CD4-positive, alpha-beta T cell treated with Interleukin-17A for 4 hours (primary cell): ENCODE results near the gene ACOT7.

Source experiments
- DNase-seq: peaks from one replicate; pipeline ENCODE4 v3.0.0-alpha.2; 2020; ENCODE audit warnings: mixed read lengths

The ACOT7 gene

DNA sequence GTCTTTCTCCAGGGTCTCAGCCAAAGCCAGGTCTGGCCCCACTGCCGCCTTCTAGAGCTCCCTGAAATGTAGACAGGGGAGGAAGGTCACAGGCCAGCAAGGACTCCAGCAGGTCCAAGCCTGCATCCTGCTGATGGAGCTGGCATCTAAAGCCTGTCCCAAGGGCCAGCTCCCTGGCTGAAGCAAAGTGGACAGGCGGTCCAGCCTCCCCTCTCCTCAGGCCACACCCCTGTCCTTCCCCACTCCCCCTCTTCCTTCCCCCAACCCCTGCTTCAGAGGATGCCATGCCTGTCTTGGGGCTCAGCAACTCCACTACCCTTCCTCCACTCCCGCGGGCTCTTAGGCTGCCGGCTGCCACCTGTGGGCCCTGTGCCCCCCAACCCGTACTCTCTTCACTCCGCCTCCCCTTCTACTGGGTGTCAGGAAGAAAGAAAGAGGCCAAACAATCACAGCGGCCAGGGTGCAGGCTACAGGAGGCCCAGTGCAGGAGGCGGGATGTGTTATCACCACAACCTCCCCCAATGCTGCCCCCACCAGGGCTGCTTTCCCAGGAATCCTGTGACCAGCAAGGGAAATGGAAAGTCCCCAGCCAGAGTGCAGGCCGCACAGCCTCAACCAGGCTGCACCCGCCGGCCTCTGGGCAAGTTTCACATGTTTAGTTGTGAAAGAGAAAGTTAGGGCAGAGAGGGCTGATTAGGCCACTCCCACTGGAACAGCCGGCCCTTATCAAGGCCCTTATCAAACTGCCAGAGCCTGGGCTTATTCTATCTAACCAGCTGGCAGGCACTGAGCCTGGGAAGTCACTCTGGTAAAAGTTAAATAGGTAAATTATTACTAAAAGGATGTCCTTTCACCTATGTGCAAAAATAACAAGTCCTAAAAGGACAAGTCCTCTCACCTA, 34.1 kb downstream of the ACOT7 start:
- peak; percentile 60 for DNase-seq

DNA sequence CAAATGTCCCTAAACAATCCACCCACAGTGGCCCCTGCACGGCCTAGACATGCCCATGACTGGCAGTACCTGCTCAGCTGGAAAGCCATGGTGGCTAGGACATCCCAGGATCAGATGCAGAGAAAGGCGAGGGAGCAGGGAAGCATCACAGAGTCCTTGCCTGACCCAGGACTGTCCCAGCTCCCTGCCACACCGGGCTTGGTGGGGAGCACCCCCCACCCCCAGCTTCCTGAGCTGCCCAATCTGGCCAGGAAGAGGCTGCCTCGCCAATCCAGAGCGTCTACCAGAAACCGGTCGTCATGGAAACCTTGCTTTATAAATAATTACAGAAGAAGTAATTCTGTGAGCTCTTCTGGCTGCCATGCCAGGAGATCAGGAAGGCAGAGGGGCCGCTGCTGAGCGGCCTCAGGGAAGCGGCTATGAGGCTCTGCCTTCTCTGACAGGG, 34.8 kb downstream of the ACOT7 start:
- DNase-seq: peak; percentile 51

DNA sequence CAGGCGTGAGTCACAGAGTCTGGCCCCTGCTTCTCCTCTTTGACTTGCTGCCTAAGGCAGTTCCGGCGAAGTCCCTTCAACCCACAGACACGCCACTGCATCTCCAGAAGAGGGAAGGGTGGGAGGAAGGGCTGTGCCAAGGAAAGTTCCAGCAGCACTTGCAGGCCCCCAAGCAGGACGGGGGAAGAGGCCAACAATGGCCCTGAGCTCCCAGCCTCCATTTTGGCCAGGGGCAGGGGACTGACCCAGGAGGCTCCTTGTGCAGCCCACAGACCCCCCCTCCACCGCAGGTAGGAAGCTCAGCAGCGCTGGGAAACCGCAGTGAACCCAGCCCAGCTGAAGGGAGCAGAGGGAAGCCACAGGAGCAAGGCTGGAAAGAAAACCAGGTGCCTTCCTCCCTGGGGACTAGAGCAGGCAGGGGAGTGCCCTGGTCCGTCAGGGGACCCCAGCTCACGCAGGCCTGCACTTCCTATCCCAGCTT, 35.4 kb downstream of the ACOT7 start:
- DNase-seq: peak; percentile 21

DNA sequence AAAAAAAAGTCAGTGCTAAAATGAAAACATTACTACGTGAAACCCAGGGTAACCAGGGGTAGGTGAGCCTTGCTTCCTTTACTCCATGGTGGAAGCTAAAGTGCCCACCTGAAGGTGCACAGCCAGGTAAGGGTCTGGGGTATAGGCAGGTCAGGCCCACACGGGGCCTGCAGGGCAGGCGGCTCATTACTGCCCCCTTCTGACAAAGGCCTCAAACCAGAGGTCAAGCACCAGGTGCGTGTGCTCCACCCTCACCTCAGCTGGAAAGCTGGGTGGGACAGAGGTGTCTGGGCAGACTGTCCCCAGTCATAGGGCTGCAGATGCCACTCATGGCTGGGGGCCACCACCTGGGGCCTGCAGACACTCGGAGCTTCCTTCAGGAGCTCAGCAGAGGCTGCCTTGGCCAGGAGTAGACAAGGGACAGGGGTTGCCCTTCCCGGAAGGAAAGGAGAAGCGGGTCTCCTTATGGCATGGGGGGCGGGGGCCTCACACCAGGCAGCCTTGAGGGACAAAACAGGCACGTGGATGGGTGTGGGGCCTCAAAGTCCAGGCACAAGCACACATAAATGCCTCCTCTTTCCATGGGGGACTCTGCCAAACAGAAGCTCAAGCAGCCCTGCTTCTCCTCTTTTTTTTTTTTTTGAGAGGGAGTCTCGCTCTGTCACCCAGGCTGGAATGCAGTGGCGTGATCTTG, 36.2 kb downstream of the ACOT7 start:
- DNase-seq: no peak

DNA sequence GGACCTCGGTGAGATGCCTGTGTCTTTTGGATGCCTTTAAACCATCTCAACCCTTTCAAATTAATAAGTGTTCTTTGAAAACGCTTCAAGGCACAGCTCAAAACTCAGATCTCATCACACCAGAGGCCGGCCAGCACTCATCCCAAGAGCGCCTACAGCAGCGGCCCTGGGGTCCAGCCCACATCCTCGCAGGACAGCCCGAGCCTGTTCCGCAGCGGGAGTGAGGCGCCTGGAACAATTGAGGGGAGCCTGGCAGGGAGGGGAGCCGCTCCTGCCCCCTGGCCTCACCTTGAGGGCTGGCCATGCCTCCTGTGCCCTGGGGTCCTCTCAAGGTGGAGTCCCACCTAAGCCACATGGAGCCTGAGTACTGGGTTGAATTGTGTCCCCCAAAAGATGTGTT, 37.9 kb downstream of the ACOT7 start:
- no peak for DNase-seq

DNA sequence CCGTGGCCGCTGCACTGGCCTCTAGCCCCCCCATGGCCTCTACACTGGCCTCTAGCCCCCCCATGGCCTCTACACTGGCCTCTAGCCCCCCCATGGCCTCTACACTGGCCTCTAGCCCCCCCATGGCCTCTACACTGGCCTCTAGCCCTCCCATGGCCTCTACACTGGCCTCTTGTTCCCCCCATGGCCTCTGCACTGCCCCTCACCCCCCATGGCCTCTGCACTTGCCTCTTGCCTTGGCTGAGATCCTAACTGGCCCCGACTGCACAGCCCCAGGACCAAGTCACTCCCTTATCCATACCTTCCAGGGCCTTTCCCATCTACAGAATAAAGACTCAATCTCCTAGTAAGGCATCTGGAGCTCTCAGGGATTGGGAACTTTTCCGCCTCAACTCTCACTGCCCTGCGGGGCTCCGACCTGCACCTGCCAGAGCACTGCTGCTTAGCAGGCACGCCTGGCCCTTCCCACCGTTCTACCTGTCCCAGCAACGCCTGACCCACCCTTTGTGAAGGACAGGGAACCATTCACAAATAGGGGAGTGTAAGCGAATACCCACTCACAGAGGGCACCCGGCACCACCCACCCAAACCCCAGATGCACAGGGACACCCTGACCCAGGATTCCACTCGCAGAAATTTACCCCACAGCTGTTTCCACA, 38.8 kb downstream of the ACOT7 start:
- DNase-seq: no peak

DNA sequence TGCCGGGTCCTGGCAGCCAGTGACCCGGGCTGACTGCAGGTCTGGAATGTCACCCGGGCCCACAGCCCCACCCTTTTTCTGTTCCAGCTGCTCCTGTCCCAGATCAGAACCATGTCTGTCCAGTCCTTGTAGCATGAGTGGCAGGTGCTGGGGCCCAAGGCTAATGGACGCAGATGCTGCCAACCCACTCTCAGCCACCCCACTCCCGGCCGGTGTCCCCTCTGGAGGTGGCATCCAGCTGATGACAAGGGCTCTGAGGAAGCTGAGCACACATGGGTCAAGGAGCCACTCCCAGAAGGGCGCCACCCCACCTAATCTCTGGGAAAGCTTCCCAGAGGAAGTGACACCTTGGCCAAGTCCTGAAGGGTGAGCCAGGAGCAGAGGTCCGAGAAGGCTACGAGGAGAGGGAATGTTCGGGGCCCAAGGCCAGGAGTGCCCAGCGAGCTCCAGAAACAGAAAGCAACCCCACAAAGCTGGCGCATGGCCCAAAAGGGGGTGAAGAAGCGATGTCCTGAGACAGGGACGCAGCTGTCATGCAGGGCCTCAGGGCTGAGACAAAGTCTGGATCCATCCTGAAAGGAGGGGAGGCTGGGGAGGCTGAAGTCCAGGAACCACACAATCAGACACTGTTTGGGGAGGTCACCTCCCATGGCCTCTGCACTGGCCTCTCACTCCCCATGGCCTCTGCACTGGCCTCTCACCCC, 39.5 kb downstream of the ACOT7 start:
- DNase-seq: no peak

DNA sequence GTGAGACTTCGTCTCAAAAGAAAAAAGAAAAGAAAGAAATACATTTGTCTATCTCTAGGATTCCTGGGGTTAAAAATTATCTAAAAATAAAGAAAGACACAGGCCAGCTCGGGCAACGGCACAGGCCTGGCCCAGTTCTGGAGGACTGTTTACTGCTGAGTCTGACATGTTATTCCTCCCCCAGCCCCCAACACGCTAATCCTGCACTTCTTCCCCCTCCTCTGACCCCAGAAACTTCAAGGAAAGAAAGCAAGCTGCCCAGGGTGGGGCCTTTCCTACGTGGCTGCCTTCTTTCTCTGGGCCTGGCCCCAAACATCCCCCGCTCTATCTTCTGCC, 40.0 kb downstream of the ACOT7 start:
- DNase-seq: no peak

DNA sequence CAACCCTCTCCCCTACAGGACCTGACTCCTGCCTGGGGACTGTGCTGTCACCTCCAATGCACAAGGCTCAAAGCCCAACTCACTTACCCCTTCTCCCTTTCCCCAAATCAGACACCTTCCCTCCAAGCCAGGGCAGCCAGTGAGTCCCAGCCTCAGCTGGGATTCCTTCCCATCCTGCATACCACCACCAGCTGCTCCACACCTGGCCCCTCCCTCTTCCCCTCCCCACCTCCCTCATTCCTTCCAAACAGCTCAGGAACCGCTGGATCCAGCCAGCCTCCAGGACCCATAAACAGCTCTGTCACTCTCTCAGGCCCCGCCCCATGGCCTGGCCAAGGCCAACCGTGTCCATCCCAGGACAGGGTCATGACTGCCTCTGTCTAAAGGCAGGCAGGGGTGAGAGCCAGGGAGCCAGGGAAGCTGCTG, 41.4 kb downstream of the ACOT7 start:
- DNase-seq: no peak

DNA sequence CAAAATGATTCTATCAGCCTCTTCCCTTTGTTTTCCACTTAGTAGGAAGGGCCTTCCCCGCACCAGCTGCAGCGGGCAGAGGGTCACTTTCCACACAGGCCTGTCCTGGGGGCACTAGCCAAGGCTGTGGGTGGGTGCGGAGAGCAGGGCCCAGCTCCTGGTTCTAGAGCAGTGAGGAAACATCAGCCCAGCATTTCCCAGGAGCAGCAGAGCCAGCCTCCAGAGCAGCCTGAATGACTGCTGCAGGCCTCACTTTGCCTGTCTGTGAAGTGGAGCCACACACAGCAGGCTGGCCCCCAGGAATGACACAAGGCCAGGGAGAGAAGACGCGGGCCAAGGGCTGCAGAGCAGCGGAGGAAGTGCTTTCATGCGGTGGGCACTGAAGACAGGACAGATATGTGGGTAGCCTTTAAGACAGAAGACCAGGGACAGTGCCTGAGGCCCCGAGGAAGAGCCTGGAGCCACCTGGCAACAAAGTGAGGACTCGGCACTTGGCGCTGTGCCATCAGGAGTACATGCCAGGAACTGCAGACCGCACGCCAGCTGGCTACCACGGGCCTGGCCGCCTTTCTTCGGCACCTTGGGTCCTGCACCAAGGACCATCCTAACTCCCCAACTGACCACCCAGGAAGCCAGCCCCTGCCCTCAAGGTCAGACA, 42.0 kb downstream of the ACOT7 start:
- DNase-seq: no peak

DNA sequence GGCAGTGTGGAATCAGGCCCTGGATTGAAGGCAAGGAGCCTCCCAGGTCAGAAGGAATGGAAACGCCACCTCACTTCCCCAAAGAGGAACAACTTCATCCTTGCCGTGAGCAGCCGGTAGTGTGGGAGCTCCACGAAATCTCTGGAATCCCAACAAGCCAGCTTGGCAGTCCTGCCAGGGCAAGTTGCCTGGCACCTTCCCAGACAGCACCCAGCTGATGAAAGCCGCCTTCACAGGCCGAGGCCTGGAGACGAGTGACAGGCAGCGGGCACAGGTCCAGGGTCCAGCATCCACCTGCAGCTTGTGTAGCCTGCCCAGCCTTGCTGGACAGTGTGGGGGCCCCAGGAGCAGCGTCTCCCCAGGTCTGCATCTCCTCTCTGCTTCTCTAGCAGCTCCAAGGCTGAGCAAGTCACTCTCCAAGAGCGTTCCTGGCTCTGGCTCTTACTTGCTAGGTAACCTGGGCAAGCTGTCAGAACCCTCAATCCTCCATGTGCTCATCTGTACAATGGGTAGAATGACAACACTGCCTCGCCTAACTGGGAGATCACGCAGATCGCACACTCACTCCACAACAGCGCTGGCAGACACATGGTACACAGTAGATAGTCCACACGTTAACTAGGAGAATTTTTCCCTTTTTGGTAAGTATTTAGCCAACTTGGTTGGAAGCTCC, 43.0 kb downstream of the ACOT7 start:
- DNase-seq: no peak

DNA sequence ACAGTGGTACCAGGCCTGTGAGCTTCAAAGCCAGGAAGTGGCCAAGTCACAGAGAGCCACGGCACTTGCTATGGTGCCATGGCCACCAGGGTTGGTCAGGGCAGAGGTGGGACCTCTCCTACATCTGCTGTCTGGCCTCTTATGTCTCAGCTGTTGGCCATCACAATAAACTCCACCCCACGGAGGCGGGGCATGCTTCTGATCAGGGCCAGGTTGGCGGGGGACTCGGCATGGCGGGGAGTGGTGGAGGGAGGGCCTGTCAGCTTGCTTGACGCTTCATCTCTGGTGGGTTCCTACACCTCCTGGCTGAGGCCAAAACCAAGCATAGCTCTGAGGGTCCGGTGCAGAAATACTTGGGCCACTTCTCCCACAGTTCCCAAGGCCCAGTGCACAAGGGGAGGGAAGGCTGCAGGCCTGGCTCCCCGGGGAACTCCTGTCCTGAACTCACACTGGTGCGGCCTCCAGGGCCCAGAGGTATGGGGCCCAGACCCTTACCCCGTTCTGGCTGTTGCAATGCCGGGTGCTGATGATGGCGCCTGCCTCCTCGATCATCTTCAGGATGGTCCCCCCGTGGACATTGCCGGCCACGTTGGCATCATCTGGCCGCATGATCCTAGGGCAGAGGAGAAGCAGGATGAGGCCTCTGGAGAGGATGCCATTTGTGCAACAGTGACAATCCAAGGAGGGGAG, 44.2 kb downstream of the ACOT7 start:
- DNase-seq: no peak

DNA sequence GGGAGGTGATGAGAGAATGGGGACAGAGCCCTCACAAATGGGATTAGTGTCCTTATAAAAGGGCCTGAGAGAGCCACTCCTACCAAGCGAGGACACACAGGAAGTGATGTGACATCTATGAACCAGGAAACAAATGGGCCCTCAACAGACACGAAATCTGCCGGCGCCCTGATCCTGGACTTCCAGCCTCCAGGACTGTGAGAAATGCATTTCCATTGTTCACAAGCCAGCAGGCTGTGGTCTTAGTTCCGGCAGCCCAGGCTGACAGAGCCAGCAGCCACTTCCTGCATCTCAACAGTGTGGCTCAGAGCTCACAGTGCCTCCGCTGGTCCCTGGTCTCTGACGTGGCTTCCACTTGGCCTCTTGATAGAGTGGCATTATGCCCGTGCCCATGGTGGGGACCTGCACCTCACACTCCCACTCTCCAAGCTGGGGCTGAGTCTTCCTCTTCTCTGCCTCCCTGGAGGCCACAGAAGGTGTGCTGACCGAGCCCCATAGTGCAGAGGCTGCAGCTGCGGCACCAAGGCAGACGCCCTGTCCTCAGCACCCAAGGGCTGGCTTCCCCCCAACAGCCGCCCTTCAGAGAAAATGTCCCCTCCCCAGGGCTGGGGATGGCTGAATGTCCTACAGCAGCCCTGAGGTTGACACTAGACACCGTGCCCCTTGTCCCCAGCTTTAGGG, 44.9 kb downstream of the ACOT7 start:
- DNase-seq: peak; percentile 73

DNA sequence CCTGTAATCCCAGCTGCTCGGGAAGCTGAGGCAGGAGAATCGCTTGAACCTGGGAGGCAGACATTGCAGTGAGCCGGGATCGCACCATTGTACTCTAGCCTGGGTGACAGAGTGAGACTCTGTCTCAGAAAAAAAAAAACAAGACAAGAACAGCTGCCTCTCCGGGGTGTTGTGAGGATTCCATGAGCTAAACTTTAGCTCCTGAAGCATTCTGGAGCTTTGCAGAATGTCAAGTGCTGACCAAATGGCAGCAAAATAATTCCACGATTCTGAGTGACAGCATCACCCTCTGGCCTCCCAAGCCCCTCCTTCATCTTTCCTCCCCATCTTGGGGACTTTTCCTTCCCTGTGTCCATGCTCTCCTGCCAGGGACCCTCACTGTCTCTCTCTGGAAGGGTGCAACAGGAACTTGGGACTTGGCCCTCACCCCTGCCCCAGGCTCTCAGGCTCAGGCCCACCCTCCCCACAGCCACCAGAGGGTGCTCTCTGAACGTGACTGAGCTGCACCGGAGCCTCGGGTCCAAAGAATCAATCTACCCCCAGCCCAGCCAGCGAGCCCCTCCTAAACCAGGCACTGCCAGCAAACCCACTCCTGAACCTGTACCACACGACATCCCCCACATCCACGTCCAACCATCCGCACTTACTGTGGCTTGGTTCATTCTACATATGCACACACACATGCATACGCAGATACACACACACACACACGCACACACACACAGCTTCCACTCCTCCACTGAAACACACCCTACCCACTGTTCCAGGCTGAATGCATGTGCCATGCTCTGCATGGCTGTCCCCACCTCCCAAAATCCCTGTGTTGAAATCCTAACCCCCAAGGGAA, 45.7 kb downstream of the ACOT7 start:
- peak; percentile 81 for DNase-seq

DNA sequence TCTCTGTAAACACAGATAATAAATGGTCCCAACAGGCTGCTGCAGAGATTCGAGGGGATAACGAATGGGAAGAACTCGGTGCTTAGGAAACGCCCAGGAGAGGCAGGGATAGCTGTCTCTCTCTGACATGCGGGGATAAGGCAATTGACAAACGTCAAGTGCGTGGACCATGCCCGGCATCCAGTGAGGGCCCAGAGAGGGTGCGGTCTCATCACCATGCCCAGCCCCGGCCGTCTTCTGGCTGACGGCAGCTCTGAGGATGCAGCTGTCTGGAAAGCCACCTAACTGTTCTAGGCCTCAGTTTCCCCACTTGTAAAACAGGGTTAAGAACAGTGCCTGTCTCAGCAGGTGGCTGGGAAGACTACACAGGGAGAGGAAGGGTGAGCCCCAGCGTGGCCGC, 48.1 kb downstream of the ACOT7 start:
- DNase-seq: no peak

DNA sequence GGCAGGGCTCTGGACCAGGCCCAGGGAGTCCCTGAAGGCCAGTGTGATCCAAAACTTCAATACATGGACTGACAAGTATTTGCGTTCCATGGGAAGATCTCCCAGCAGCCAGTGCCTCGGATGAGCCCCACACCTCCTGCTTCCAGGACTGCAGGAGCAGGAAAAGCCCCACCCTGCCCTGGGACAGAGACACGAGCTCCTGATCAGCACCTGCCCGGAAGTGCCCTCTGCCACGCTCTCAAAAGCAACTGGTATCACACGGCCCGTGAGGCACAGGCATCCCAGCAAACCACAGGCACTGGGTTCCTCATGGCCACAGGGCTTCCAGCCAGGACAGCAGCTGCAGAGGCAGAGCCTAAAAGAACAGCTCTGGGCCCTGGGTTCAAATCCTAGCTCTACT, 48.6 kb downstream of the ACOT7 start:
- DNase-seq: no peak

DNA sequence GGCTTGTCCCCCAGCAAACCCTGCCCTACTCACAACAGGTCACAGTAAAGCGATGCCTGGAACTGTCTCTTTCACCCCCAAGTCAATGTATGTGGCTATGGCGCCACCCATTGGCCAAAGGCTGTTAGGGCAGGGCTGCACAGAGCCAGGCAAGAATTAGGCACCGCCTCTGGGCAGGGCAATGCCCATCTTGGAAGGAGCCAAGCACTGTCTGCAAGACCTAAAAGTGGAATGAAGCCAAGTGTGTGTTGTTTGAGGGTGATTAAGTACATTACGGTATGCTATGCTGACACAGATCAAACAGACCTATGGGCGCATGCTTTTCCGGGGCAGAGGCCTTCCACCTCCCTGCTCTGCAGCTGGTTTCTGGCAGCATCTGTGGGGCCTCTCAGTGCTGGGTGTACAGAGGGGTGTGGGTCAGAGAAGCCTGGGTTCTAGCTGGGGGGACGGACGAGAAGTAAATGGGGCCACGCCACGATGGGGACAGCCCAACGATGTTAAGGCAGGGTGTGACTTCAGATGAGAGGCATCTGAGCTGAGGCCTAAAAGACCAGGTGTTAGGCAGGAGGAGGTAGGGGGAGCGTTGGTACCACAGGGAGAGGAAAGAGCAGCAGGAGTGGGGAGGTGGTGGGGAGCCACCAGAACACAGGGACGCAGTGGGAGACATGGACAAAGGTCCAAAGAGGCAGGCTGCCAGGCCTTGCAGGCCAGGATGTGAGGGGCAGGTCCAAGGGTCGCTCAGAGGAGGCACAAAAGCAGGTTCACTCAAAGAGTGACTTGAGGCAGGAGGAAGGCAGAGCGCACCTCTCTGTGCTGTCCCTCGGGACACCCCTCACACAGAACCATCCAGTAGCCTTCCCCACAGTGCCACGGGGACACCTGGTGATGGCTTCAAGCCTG, 49.8 kb downstream of the ACOT7 start:
- peak; percentile 57 for DNase-seq

DNA sequence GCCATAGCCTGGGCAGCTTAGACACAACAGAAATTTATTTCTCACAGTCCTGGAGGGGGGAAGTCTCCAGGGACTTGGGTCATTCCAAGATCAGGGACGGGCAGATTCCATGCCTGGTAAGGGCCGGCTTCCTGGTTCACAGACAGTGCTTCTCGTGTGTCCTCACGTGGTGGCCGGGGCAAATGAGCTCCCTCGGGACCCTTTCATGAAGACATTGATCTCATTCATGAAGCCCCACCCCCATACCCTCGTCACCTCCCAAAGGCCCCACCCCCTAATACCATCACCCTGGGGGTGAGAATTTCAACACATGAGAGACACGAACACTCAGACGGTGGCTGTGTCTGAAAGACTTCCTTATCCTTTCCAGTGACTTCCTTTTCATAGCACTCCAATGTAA, 51.5 kb downstream of the ACOT7 start:
- no peak for DNase-seq

DNA sequence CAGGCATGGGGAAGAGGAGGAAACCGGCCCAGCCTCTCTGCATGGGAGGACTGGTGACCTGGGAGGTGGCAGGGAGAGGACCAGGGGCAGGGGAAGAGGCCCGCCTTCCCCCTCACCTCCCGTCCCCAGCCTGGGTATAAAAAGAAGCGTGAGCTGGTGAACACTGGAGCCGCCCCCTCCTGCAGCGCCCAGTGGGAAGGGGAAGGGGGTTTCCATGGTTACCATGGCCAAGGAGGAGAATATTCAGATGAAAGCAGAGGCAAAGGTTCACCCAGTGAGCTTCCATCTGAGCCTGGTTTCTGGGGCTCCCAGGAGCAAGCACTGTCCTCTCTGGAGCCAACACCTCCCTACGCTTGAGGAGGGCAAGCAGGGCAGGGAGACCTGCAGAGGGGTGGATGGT, 54.9 kb downstream of the ACOT7 start:
- DNase-seq: no peak
